Nephron (organoid): Measurements from ENCODE around the gene FHOD3.
A peak's percentile ranks its signal among the peaks of the same experiment; 100 is the strongest.

Source experiments
- H3K27ac Mint-ChIP-seq, 3 experiments: 2 replicates each; pipeline ENCODE4 v1.8.0; 2020; ENCODE audit warnings: mixed read lengths in 3 of 3, mild to moderate bottlenecking in 2 of 3, moderate library complexity in 1 of 3
- H3K27me3 Mint-ChIP-seq: 2 replicates; pipeline ENCODE4 v1.8.0; 2021; ENCODE audit warnings: low read depth, mild to moderate bottlenecking, moderate library complexity, mixed read lengths
- H3K36me3 Mint-ChIP-seq: 2 replicates; pipeline ENCODE4 v1.8.0; 2020; ENCODE audit warnings: low read depth, mixed read lengths
- H3K4me1 Mint-ChIP-seq: 2 replicates; pipeline ENCODE4 v1.8.0; 2020; ENCODE audit warnings: mixed read lengths
- H3K4me3 Mint-ChIP-seq, 3 experiments: 2 replicates each; pipeline ENCODE4 v1.8.0; 2020; ENCODE audit warnings: mild to moderate bottlenecking in 3 of 3, mixed read lengths in 3 of 3, moderate library complexity in 2 of 3
- H3K9me3 Mint-ChIP-seq: 2 replicates; pipeline ENCODE4 v1.8.0; 2020; ENCODE audit warnings: mixed read lengths
- TF ChIP-seq, protein P1 (sequence below), 3 experiments: fragments of 200-600 bp; sonication (generic); IDR thresholded peaks; one replicate each; pipeline ENCODE4 v1.5.0; 2021; ENCODE audit warnings: antibody characterized with exemption in 3 of 3; ENCODE audit not compliant: unreplicated experiment in 3 of 3

FHOD3 gene

DNA sequence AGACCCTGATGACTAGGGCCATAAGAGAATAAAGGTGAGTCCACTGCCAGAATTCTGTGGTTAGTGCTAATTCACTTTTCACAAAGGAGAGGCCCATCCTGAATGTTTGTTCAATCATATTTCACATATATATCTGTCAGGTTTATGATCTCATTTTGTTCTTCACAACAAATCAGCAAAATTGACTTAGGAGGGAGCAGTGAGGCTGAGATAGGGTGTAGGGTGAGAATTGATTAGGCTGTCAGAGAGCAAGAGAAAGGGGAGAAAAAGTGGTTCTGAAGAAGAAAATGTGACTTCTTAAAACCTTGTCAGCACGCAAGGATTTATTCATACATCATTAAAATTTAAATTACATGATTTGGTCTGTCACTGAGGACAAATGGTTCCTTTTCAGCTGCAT is 117.7 kb downstream of the FHOD3 start:
- Mint-ChIP-seq H3K36me3 (peaks cover 3% of the 10 kb centered on the region), H3K4me3 (no peak overlapping the region), H3K9me3 (no peaks in the 10 kb centered on the region), H3K4me1 (peaks cover 57% of the 10 kb centered on the region), H3K27me3 (no peaks in the 10 kb centered on the region), H3K27ac (peak overlapping the region in 1 of 3 experiments; percentile 19)
- TF ChIP-seq, protein P1, sequence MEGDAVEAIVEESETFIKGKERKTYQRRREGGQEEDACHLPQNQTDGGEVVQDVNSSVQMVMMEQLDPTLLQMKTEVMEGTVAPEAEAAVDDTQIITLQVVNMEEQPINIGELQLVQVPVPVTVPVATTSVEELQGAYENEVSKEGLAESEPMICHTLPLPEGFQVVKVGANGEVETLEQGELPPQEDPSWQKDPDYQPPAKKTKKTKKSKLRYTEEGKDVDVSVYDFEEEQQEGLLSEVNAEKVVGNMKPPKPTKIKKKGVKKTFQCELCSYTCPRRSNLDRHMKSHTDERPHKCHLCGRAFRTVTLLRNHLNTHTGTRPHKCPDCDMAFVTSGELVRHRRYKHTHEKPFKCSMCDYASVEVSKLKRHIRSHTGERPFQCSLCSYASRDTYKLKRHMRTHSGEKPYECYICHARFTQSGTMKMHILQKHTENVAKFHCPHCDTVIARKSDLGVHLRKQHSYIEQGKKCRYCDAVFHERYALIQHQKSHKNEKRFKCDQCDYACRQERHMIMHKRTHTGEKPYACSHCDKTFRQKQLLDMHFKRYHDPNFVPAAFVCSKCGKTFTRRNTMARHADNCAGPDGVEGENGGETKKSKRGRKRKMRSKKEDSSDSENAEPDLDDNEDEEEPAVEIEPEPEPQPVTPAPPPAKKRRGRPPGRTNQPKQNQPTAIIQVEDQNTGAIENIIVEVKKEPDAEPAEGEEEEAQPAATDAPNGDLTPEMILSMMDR (IDR thresholded peaks at IDR 0.05; ENCODE audit: unreplicated experiment in 3 of 3), result no peak

DNA sequence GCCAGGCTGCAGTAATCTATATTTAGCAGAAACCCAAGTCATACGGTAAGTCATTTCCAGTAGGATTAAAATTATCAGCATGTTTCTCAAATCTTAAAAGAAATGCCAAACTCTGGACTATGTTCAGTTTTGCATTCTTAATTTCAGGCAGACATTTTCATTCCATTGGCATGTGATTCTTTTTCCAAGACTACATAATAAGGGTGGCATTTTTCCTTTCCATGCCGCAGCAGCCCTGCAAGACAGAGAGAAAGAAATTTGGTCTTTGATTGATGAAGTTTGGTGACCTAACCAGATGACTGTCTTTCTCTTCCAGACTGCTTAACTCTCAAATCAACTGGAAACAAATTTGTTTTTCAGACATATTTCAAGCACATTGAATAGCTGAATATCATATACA is 118.1 kb downstream of the FHOD3 start:
- no peaks in the 10 kb centered on the region for H3K9me3 Mint-ChIP-seq
- peaks cover 3% of the 10 kb centered on the region for H3K36me3 Mint-ChIP-seq
- H3K27ac Mint-ChIP-seq, result peak overlapping the region in 1 of 3 experiments; percentile 19
- TF ChIP-seq, protein P1 (IDR thresholded peaks at IDR 0.05; ENCODE audit: unreplicated experiment in 3 of 3), result no peak
- no peaks in the 10 kb centered on the region for H3K27me3 Mint-ChIP-seq
- no peak overlapping the region for H3K4me3 Mint-ChIP-seq
- H3K4me1 Mint-ChIP-seq, result peaks cover 62% of the 10 kb centered on the region

DNA sequence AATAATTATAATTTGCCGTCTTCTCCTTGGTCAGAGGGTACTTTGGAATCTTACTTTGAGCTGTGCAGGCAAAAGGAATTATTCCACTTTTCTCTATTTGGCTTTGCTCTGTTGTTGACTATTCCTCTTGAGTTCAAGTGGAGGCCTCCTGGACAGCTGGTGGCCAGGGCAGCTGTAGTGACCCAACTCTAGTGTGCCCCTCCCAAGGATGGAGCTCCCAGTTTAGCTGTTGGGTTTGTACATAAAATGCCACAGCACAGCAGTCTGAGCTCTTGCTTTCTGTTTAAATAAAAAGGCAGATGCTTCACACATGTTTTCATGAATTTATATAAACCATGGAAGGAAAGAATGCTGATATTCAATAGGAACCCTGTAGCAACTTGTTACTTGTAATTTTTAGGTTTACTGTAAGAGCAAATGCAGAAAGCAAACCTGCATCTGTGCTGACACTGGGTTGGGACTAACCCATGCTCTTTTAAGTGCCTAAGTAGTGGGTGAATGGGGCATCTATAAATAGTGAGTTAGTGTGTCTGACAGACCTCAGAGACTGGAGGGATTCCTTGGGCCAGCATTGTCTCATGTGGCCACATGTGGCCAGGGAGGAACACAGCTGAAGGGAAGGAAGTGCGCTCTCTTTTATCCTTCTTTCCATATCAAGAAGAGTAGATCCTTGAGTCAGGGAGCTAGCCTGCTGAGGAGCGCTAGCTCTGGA is 121.8 kb downstream of the FHOD3 start:
- TF ChIP-seq, protein P1 (IDR thresholded peaks at IDR 0.05; ENCODE audit: unreplicated experiment in 3 of 3), result no peak
- H3K27me3 Mint-ChIP-seq, result no peaks in the 10 kb centered on the region
- no peaks in the 10 kb centered on the region for H3K36me3 Mint-ChIP-seq
- peak overlapping the region in 1 of 3 experiments; percentile 37 for H3K4me3 Mint-ChIP-seq
- H3K4me1 Mint-ChIP-seq, result peaks cover 73% of the 10 kb centered on the region
- peak overlapping the region; percentile 32 to 68 (median 47) for H3K27ac Mint-ChIP-seq
- no peaks in the 10 kb centered on the region for H3K9me3 Mint-ChIP-seq

DNA sequence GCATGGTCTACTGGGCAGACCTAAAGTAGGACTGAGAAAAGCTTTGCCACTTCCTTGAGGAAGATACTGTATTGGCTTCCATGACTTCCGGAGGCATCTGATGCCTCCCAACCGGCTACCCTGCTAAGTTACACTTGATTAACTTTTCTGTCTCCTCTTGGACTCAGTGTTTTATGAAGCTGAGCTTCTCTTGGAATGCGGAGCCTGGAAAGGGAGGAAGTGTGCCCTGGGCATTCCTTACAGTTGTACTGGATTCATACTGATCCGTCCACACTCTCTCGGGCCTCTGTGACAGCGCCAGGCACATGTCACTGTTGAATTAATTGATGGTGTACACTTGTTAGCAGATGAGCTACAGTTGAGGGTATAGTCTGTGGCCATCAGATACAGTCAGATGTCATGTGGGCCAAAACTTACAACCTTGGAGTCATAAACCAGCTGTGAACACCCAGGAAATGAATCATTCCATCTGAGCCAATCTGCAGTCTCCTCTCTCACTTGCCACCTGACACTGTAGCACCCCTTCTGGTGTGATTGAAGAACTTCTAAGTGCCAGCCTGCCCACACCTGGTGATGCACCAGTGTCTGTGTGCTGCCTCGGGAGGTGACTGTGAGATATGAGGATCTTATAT is 122.5 kb downstream of the FHOD3 start:
- no peaks in the 10 kb centered on the region for H3K9me3 Mint-ChIP-seq
- H3K27me3 Mint-ChIP-seq, result no peaks in the 10 kb centered on the region
- H3K27ac Mint-ChIP-seq, result peak overlapping the region; percentile 32 to 68 (median 47)
- no peak overlapping the region for H3K4me3 Mint-ChIP-seq
- H3K4me1 Mint-ChIP-seq, result peaks cover 69% of the 10 kb centered on the region
- TF ChIP-seq, protein P1 (IDR thresholded peaks at IDR 0.05; ENCODE audit: unreplicated experiment in 3 of 3), result no peak
- no peaks in the 10 kb centered on the region for H3K36me3 Mint-ChIP-seq

DNA sequence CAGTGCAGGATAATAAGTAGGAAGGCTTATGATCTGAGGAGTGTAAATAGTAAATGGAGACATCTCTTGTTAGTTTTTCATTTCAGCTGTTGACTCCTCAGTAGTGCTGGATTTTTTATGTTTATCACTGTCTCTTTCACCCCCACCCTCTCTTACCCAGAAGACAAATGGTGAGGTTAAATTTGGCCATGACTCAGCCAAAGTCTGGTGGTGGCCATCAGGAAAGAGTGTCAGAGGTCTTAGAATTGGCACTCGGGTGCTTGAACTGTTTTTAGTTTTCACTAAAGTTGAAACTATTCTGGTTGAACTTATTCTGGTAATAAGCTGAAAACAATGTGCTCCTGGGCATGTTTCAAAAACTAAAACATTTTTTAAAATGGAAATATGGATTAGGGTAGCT is 123.3 kb downstream of the FHOD3 start:
- Mint-ChIP-seq H3K27me3 (no peaks in the 10 kb centered on the region), H3K4me1 (peaks cover 62% of the 10 kb centered on the region), H3K27ac (peak overlapping the region; percentile 32 to 47 (median 42)), H3K4me3 (no peak overlapping the region), H3K36me3 (no peaks in the 10 kb centered on the region), H3K9me3 (no peaks in the 10 kb centered on the region)
- TF ChIP-seq, protein P1 (IDR thresholded peaks at IDR 0.05; ENCODE audit: unreplicated experiment in 3 of 3), result no peak
